Kidney (tissue), 14 donors: ENCODE measurements around the gene RIC8B. TPM values are rescaled to one million over a fixed set of nuclear protein-coding genes. Genes with fewer than 3 reads are reported as not detected.

Source experiments
- DNase-seq, 5 donors: peaks; one replicate each; pipeline ENCODE4 v3.0.0-alpha.2; 2013 to 2020
- FAIRE-seq: peaks from 2 replicates; lab custom pipeline; 2012; peaks lifted over from hg19 to GRCh38; lab: Jason Lieb, UNC
- H3K27ac ChIP-seq, 2 donors: one replicate each; pipeline ENCODE4 v1.7.0; 2013; ENCODE audit warnings: low read depth in 2 of 2, low read length in 2 of 2, inconsistent platforms in 1 of 2
- H3K27me3 ChIP-seq: one replicate; pipeline ENCODE4 v1.7.1; 2013; ENCODE audit warnings: low read length, inconsistent platforms; ENCODE audit not compliant: control insufficient read depth, insufficient read depth
- H3K36me3 ChIP-seq, 3 donors: one replicate each; pipeline versions ENCODE4 v1.7.0 to v1.7.1; 2013; ENCODE audit warnings: low read length in 3 of 3, control low read depth in 1 of 3, inconsistent platforms in 1 of 3; ENCODE audit not compliant: insufficient read depth in 3 of 3, control insufficient read depth in 2 of 3
- H3K4me1 ChIP-seq, 3 donors: one replicate each; pipeline versions ENCODE4 v1.7.0 to v1.7.1; 2013; ENCODE audit warnings: low read length in 3 of 3, inconsistent platforms in 1 of 3, low read depth in 1 of 3; ENCODE audit not compliant: control insufficient read depth in 2 of 3, insufficient read depth in 2 of 3
- H3K4me3 ChIP-seq, 3 donors: one replicate each; pipeline versions ENCODE4 v1.7.0 to v1.8.1; 2013; ENCODE audit warnings: low read length in 3 of 3, control low read depth in 1 of 3, inconsistent platforms in 1 of 3
- H3K9ac ChIP-seq, 3 donors: one replicate each; pipeline versions ENCODE4 v1.7.0 to v1.7.1; 2013; ENCODE audit warnings: low read length in 3 of 3, control low read depth in 1 of 3, inconsistent platforms in 1 of 3
- H3K9me3 ChIP-seq, 3 donors: one replicate each; pipeline versions ENCODE4 v1.7.0 to v1.7.1; 2013; ENCODE audit warnings: low read length in 3 of 3, control low read depth in 1 of 3, inconsistent platforms in 1 of 3; ENCODE audit not compliant: control insufficient read depth in 2 of 3, insufficient read depth in 1 of 3
- intact Hi-C: fragments of 100-400 bp; cut with DNase I; formaldehyde crosslinking; loops from one replicate; pipeline ENCODE4 v1.11.1; 2022
- polyA plus RNA-seq: library from polyadenylated mRNA; stranded (reverse); fragments of 350-450 nt; fragmentation: Illumina TruSeq; extraction: RNeasy Lipid Tissue Mini Kit (QIAGEN cat#74804); gene quantifications from one replicate; pipeline ENCODE4 v1.2.3, GENCODE V29; 2014; ENCODE audit warnings: low read depth, low replicate concordance; ENCODE audit not compliant: insufficient read depth
- total RNA-seq: library from RNA; stranded (reverse); fragmentation: NEBNext Ultra II Directional; extraction: Animal tissue kit (Norgen Biotek cat#: 25700); gene quantifications from one replicate; pipeline ENCODE4 v1.2.1, GENCODE V29; 2021
- TF ChIP-seq, protein P1 (sequence below): IDR thresholded peaks from 3 replicates; pipeline ENCODE4 v1.5.1; 2012; ENCODE audit warnings: mild to moderate bottlenecking, moderate library complexity, borderline replicate concordance; ENCODE audit not compliant: insufficient read depth; ENCODE audit errors: extremely low read depth
- donor health status: control.
- donor health status: control.
- donor health status: control.
- donor health status: control.
- donor health status: control.
- donor health status: DM: yes; HTN: yes; CAD: no.
- donor health status: Normal renal cell carcinoma (clear cell type).

The RIC8B gene
- total and polyA plus RNA-seq, 2 donors from 2014 or later, result 7.7 to 18.0 TPM

DNA sequence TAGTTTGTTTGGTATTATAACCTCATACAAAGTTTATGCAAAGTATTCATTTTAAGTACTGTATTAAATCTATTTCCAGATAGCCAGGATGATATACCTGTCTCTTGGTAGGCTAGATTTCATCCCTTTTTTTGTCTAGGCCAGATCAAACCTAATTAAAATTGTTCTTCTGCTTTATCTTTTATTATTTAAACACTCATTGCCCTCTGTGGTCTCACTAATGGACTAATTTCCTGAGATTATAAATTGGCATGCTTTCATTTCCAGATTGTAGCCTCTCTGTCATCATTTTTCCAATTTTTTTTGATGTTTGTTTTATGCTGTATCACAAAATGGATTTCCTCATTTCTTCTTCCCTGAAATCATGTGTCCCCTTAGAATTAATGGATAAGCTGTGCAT, 95.6 kb downstream of the RIC8B start:
- DNase-seq, result no peak
- Histone ChIP-seq H3K27ac (no peak overlapping the region), H3K9me3 (no peaks in the 10 kb centered on the region), H3K36me3 (peaks cover 0 to 2% (median 0%) of the 10 kb centered on the region in 3 donors), H3K4me3 (no peak overlapping the region), H3K4me1 (no peaks in the 10 kb centered on the region), H3K9ac (no peak overlapping the region), H3K27me3 (no peaks in the 10 kb centered on the region)
- TF ChIP-seq, protein P1, sequence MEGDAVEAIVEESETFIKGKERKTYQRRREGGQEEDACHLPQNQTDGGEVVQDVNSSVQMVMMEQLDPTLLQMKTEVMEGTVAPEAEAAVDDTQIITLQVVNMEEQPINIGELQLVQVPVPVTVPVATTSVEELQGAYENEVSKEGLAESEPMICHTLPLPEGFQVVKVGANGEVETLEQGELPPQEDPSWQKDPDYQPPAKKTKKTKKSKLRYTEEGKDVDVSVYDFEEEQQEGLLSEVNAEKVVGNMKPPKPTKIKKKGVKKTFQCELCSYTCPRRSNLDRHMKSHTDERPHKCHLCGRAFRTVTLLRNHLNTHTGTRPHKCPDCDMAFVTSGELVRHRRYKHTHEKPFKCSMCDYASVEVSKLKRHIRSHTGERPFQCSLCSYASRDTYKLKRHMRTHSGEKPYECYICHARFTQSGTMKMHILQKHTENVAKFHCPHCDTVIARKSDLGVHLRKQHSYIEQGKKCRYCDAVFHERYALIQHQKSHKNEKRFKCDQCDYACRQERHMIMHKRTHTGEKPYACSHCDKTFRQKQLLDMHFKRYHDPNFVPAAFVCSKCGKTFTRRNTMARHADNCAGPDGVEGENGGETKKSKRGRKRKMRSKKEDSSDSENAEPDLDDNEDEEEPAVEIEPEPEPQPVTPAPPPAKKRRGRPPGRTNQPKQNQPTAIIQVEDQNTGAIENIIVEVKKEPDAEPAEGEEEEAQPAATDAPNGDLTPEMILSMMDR, result no peak
- intact Hi-C loops, result no loop called here
- no peak for FAIRE-seq

DNA sequence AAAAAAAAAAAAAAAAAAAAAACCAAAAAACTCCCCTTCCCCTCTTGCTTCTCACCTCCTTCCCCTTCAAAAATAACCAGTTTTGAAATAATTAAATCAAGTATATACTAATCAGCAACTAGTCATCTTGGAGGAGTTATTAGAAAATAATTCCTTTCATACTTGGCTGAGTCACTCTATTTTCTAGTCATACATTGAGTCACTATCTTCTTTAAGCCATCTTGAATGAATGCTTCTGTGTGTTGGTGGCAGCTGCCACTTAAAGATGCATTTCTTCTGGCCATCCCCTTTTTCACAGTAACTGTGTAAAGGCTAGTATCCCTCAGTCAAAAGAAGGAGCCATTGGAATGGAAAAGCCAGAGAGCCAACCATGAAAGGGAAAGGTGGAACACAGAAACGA, 97.0 kb downstream of the RIC8B start:
- TF ChIP-seq, protein P1, result no peak

DNA sequence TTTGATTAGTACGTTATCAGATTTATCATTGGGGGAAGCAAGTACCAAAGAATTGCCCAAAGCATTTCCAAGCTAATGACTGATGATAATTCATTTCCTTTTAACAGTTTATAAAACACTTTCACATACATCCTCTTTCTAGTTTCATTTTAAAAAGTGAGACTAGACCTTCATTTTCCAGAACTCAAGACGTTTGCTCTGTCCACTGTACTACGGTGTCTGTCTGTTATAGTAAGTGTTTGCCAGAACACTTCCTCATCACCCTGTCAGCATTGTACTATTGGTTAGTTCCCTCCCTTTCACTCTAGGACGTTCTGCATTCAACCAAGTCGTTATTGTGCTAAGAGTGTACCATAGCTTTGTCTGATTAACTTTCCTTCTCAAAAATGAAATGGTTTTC, 99.5 kb downstream of the RIC8B start:
- Histone ChIP-seq H3K9ac (no peak overlapping the region), H3K27me3 (no peaks in the 10 kb centered on the region), H3K9me3 (no peaks in the 10 kb centered on the region), H3K4me1 (no peaks in the 10 kb centered on the region), H3K36me3 (peaks cover 0 to 2% (median 0%) of the 10 kb centered on the region in 3 donors), H3K4me3 (no peak overlapping the region), H3K27ac (no peak overlapping the region)
- TF ChIP-seq, protein P1, result no peak
- intact Hi-C loops, result no loop called here
- FAIRE-seq (no peak), DNase-seq (no peak)

More for the DNA sequence above, 97.0 kb downstream of the RIC8B start:
- Histone ChIP-seq H3K9me3 (no peaks in the 10 kb centered on the region), H3K27ac (no peak overlapping the region), H3K4me3 (no peak overlapping the region), H3K27me3 (no peaks in the 10 kb centered on the region), H3K4me1 (no peaks in the 10 kb centered on the region), H3K9ac (no peak overlapping the region), H3K36me3 (peaks cover 0 to 2% (median 0%) of the 10 kb centered on the region in 3 donors)
- intact Hi-C loops, result no loop called here
- no peak for FAIRE-seq
- DNase-seq, result no peak

DNA sequence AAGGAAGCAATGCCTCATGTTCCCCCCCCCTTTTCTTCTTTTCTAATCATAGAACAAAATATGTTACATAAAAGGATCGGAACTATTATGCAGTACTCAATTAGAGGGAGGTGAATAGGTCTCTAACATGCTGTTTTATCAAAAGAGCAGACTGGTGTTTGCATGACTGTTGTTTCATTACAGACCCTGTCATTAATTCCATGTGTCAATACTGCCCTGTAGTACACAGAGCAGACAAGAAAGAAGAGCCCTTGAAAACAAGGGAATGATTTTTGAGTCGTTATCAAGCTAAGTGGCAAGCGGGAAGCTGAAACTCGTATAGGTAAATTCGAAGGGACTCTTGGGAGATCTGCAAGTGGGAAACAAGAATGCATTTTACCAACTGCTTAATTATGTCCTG, 104.3 kb downstream of the RIC8B start:
- peaks cover 0 to 16% (median 5%) of the 10 kb centered on the region in 3 donors for H3K36me3 ChIP-seq
- H3K27me3 ChIP-seq, result no peaks in the 10 kb centered on the region
- TF ChIP-seq, protein P1, result no peak
- no peak overlapping the region for H3K27ac ChIP-seq
- intact Hi-C loops, result no loop called here
- no peak overlapping the region for H3K4me3 ChIP-seq
- FAIRE-seq (no peak), DNase-seq (no peak)
- H3K9me3 ChIP-seq, result no peaks in the 10 kb centered on the region
- no peaks in the 10 kb centered on the region for H3K4me1 ChIP-seq
- H3K9ac ChIP-seq, result no peak overlapping the region
